GM11168 (cell line): ENCODE measurements around the gene LRRC57.
"Not testable (repeated sequence)": the region's sequence is repeated elsewhere in the genome, so short reads cannot be mapped to it uniquely, and the experiment has no call there.

ENCODE experiments used
- in situ Hi-C: fragments of 300-500 bp; cut with MboI; formaldehyde crosslinking; loops from one replicate; pipeline ENCODE4 v1.12.0; 2022; ENCODE audit warnings: low sequenced_read_pairs; ENCODE audit not compliant: unreplicated experiment

The LRRC57 gene

DNA sequence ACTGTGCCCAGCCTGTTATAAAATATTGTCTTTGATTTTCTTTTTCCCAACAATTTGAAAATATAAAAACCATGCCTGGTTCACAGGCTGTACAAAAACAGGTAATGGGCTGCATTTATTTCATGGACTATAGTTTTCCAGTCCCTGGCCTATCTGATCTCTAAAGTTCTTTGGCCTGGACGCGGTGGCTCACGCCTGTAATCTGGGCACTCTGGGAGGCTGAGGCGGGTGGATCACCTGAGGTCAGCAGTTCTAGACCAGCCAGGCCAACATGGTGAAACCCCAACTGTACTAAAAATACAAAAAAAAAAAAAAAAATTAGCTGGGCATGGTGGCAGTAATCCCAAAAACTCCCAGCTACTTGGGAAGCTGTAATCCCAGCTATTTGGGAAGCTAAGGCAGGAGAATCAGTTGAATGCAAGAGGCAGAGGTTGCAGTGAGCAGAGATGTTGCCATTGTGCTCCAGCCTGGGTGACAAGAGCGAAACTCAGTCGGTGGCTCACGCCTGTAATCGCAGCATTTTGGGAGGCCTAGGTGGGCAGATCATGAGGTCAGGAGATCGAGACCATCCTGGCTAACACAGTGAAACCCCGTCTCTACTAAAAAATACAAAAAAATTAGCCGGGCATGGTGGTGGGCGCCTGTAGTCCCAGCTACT lies 8.1 kb upstream of the LRRC57 start:
- in situ Hi-C loops = not testable (repeated sequence)

GRCh38 chr15:42553554-42553953 lies 5.0 kb upstream of the LRRC57 start:
- in situ Hi-C loops = no loop called here

DNA sequence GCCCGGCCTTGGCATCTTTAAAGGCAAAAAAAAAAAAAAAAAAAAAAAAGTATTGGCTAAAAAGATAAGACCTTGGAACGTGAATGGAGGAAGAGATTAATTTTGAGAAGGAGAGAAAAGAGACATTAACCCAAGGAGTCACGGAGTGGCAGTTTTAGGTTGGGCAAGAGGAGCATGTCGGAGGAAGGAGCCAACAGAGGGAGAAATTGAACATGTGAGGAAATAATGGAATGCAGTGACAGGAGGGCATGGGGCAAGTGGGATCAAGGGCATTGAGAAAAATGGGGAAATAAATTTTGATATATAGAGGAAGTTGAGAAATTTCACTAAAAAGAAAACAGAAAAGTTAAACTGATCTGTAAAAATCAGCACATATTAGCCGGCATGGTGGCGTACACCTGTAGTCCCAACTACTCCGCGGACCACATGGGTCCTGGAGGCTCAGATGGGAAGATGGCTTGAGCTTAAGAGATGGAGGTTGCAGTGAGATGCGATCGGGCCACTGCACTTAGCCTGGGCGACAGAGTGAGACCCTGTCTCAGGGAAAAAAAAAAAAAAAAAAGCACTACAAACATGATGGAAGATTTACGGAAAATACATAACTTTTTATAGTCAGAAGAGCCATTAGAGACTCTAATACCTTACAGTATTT lies 1.3 kb upstream of the LRRC57 start:
- in situ Hi-C loops = no loop called here

- in situ Hi-C loops = no loop called here
Observed at GRCh38 chr15:42549032-42549491, 469 bp upstream of the LRRC57 start.

DNA sequence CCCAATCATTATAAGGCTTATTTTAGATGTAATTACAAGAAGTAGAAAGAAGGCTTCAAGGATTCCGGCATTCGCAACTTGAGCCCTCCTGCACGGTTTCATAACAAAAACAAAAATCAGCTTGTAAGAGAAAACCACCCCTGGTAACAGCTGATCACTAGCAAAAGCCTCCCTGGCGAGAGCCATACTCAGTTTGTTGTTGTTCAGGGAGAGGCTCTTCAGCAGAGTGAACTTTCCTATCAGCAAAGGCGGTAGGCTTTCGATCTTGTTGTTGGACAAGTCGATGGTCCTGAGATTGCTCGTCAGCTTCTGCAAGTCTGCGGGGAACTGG lies 710 bp downstream of the LRRC57 start:
- in situ Hi-C loops = no loop called here

DNA sequence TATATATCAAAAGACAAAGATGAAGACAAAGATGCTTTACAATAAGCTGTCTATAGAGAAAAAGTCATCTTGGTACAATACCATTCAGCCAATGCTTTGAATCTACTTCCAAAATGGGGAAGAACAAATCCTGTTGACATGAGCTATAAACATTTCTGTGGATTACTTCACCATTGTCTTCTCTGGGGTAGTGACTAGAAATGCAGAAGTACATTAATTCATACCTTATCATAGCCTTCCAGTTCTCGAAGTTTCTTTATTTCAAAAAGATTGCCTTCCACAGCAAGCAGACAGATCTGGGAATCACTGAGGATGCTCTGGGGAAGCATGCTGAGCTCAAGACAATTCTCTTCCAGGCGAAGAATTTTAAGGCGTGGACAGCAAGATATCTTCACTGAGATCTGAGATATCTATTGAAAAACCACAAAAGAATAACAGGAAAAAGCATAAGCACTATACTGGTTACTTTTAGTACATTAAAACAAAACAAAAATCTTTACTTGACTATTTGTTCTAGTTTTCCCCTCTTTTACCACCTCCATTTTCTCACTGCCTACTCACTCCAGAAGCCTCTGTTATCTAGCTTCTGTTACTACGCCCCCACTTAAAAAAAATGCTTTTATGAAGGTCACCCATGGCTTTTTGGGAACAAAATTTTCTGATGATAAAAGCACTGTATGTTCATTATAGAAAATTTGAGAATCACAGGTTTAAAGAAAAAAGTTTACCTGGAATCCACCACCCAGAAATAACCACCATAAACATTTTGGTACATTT lies 3.6 kb downstream of the LRRC57 start:
- in situ Hi-C loops = no loop called here

- in situ Hi-C loops = no loop called here
Observed at GRCh38 chr15:42533246-42533645, 15.3 kb downstream of the LRRC57 start.

DNA sequence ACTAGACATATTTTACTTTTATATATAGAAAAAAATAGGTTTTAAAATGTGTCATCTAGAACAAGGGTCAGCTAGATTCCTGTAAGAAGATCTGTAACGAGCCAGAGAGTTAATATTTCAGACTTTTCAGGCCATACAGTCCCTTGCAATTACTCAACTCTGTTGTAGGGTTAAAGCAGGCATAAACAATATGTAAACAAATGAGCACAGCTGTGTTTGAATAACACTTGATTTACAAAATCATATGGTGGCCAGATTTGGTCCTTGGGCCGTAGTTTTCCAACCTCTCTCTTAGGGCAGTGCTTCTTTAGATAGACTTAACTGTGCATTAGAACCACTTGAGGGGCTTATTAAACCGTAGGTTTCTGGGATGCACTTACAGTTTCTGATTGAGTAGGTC lies 19.6 kb downstream of the LRRC57 start:
- in situ Hi-C loops = no loop called here

- in situ Hi-C loops = no loop called here
Observed at GRCh38 chr15:42523331-42523730, 25.3 kb downstream of the LRRC57 start.

- in situ Hi-C loops = no loop called here
Observed at GRCh38 chr15:42511007-42511391, 37.6 kb downstream of the LRRC57 start.

- in situ Hi-C loops = no loop called here
Observed at GRCh38 chr15:42510258-42511006, 38.2 kb downstream of the LRRC57 start.

DNA sequence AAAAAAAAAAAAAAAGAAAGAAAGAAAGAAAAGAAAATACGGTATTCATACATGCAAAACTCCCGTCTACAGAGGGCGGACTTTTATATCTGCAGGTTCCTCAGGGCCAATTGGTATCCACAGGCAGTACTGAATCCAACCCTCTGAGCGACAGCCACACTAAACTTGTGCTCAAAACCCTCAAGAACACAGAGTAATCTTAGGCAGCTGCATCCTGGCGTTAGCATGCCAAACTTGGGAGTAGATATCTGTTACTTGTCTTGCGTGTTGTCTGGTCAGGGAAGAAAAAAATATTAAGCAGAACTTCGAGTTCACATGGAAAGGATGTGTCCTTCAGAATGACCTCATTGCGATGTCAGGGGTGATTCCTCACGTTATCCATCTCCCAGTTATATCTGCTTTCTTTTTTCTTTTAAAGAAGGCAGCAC lies 40.3 kb downstream of the LRRC57 start:
- in situ Hi-C loops = no loop called here

- in situ Hi-C loops = no loop called here
Observed at GRCh38 chr15:42507514-42507913, 41.1 kb downstream of the LRRC57 start.

GRCh38 chr15:42504631-42505030 lies 44.0 kb downstream of the LRRC57 start:
- in situ Hi-C loops = no loop called here

DNA sequence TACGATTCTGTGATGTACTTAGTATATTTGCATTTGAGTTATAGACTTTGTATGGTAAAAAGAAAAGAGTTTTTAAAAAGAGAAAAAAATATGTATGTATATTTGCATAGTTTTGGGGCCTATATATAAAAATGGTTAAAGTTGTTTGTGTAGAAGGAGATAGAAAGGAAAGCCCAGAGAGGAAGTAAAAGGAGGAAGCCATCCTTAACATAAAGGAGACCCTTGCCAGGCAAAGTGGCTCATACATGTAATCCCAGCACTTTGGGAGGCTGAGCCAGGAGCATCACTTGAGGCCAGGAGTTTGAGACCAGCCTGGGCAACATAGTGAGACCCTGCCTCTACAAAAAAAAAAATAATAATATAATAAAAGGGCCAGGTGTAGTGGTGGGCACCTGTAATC lies 44.8 kb downstream of the LRRC57 start:
- in situ Hi-C loops = no loop called here

- in situ Hi-C loops = no loop called here
Observed at GRCh38 chr15:42502477-42502876, 46.1 kb downstream of the LRRC57 start.

GRCh38 chr15:42499858-42500609 lies 48.6 kb downstream of the LRRC57 start:
- in situ Hi-C loops = no loop called here

- in situ Hi-C loops = no loop called here
Observed at GRCh38 chr15:42498212-42499068, 50.2 kb downstream of the LRRC57 start.
